Keratinocyte (primary cell): ENCODE measurements around the gene TTLL8. TPM values are rescaled to one million over a fixed set of nuclear protein-coding genes. Genes with fewer than 3 reads are reported as not detected.

Experiments
- DNase-seq: peaks from one replicate; pipeline ENCODE4 v3.0.0-alpha.2; 2011; ENCODE audit warnings: low read depth, missing footprints, low spot score
- FAIRE-seq: peaks from 2 replicates; lab custom pipeline; 2011; peaks lifted over from hg19 to GRCh38; lab: Jason Lieb, UNC
- H2AFZ ChIP-seq: 2 replicates; pipeline ENCODE4 v1.6.0; 2012; ENCODE audit warnings: low read length, control low read depth, inconsistent platforms; ENCODE audit not compliant: control insufficient read depth
- H3K27ac ChIP-seq: 2 replicates; pipeline ENCODE4 v1.5.1; 2011; ENCODE audit warnings: low read length; ENCODE audit not compliant: control insufficient read depth, insufficient read depth
- H3K27me3 ChIP-seq: 3 replicates; pipeline ENCODE4 v1.6.0; 2011; ENCODE audit warnings: low read length; ENCODE audit not compliant: control insufficient read depth, insufficient read depth; ENCODE audit errors: extremely low read depth
- H3K36me3 ChIP-seq, 2 experiments: 2 replicates in 1 of 2; 3 replicates in 1 of 2; pipeline ENCODE4 v1.5.1; 2011; ENCODE audit warnings: low read length in 2 of 2, mild to moderate bottlenecking in 1 of 2; ENCODE audit not compliant: control insufficient read depth in 2 of 2, insufficient read depth in 2 of 2; ENCODE audit errors: extremely low read depth in 1 of 2
- H3K4me1 ChIP-seq: 3 replicates; pipeline ENCODE4 v1.5.1; 2011; ENCODE audit warnings: low read length; ENCODE audit not compliant: control insufficient read depth, insufficient read depth; ENCODE audit errors: extremely low read depth
- H3K4me2 ChIP-seq: 3 replicates; pipeline ENCODE4 v1.6.0; 2011; ENCODE audit warnings: low read depth, low read length; ENCODE audit not compliant: control insufficient read depth, insufficient read depth; ENCODE audit errors: extremely low read depth
- H3K4me3 ChIP-seq, 3 experiments: fragments of 200-600 bp in 1 of 3; sonication (generic) in 1 of 3; 2 replicates in 2 of 3; 3 replicates in 1 of 3; pipeline ENCODE4 v1.5.1; 2011 to 2016; ENCODE audit warnings: low read length in 3 of 3, mild to moderate bottlenecking in 3 of 3, control low read depth in 2 of 3, inconsistent platforms in 1 of 3, low read depth in 1 of 3, mixed read lengths in 1 of 3, mixed run types in 1 of 3, moderate library complexity in 1 of 3; ENCODE audit not compliant: control insufficient read depth in 2 of 3, insufficient read depth in 2 of 3; ENCODE audit errors: extremely low read depth in 1 of 3
- H3K79me2 ChIP-seq: 2 replicates; pipeline ENCODE4 v1.6.0; 2012; ENCODE audit warnings: low read length; ENCODE audit not compliant: control insufficient read depth, insufficient read depth
- H3K9ac ChIP-seq: 3 replicates; pipeline ENCODE4 v1.6.0; 2011; ENCODE audit warnings: low read length; ENCODE audit not compliant: control insufficient read depth, insufficient read depth; ENCODE audit errors: extremely low read depth
- H3K9me1 ChIP-seq: 3 replicates; pipeline ENCODE4 v1.6.0; 2011; ENCODE audit warnings: low read length; ENCODE audit not compliant: control insufficient read depth, insufficient read depth; ENCODE audit errors: extremely low read depth
- H3K9me3 ChIP-seq: 2 replicates; pipeline ENCODE4 v1.5.1; 2012; ENCODE audit warnings: low read depth, low read length; ENCODE audit not compliant: control insufficient read depth
- H4K20me1 ChIP-seq: 3 replicates; pipeline ENCODE4 v1.6.0; 2011; ENCODE audit warnings: low read length; ENCODE audit not compliant: control insufficient read depth, insufficient read depth; ENCODE audit errors: extremely low read depth
- EZH2 ChIP-seq: IDR thresholded peaks from one replicate; pipeline ENCODE4 v1.6.1; 2012; ENCODE audit warnings: inconsistent platforms, mild to moderate bottlenecking, low read length, moderate library complexity
- dilution Hi-C: fragments of 300-500 bp; cut with MboI; formaldehyde crosslinking; loops from one replicate; pipeline ENCODE4 v1.7.0; 2020; ENCODE audit warnings: low sequenced_read_pairs; ENCODE audit not compliant: extremely low pct_ligation_motif_present
- polyA plus RNA-seq, 5 experiments: library from polyadenylated mRNA; depleted of rRNA in 3 of 5; stranded (reverse) in 3 of 5; stranded (forward) in 1 of 5; unstranded in 1 of 5; fragments of >200 nt; gene quantifications; 1 replicate in 1 of 5; 2 replicates in 3 of 5; 3 replicates in 1 of 5; pipeline versions ENCODE4 v1.2.1 to v1.2.3, GENCODE V29; 2011 to 2012; ENCODE audit warnings: missing spikeins in 2 of 5, low read depth in 1 of 5, low replicate concordance in 1 of 5
- TF ChIP-seq, protein P1 (sequence below), 3 experiments: IDR thresholded peaks in 1 of 3; conservative IDR thresholded peaks in 1 of 3; optimal IDR thresholded peaks in 1 of 3; 2 replicates in 2 of 3; 3 replicates in 1 of 3; pipeline versions ENCODE3 to v1.5.1; 2011; ENCODE audit warnings: low read length in 3 of 3, mild to moderate bottlenecking in 3 of 3, moderate library complexity in 2 of 3, control low read depth in 1 of 3, inconsistent platforms in 1 of 3; ENCODE audit not compliant: insufficient read depth in 2 of 3; ENCODE audit errors: extremely low read depth in 1 of 3

Gene TTLL8
- polyA plus RNA-seq, 1 donor (not counting 4 experiments of a cell fraction or from before 2014, with no cell fraction given), result not detected

- Histone ChIP-seq H3K27me3 (peaks cover 4% of the 10 kb centered on the region), H2AFZ (no peak overlapping the region), H3K9me3 (peaks cover 2% of the 10 kb centered on the region), H3K27ac (no peak overlapping the region), H4K20me1 (no peaks in the 10 kb centered on the region), H3K79me2 (no peaks in the 10 kb centered on the region), H3K36me3 (no peaks in the 10 kb centered on the region), H3K9ac (no peak overlapping the region), H3K4me1 (peaks cover 15% of the 10 kb centered on the region), H3K9me1 (no peaks in the 10 kb centered on the region), H3K4me2 (no peak overlapping the region), H3K4me3 (no peak overlapping the region)
- DNase-seq (no peak), FAIRE-seq (no peak)
- TF ChIP-seq EZH2, result no peak
- TF ChIP-seq, protein P1, sequence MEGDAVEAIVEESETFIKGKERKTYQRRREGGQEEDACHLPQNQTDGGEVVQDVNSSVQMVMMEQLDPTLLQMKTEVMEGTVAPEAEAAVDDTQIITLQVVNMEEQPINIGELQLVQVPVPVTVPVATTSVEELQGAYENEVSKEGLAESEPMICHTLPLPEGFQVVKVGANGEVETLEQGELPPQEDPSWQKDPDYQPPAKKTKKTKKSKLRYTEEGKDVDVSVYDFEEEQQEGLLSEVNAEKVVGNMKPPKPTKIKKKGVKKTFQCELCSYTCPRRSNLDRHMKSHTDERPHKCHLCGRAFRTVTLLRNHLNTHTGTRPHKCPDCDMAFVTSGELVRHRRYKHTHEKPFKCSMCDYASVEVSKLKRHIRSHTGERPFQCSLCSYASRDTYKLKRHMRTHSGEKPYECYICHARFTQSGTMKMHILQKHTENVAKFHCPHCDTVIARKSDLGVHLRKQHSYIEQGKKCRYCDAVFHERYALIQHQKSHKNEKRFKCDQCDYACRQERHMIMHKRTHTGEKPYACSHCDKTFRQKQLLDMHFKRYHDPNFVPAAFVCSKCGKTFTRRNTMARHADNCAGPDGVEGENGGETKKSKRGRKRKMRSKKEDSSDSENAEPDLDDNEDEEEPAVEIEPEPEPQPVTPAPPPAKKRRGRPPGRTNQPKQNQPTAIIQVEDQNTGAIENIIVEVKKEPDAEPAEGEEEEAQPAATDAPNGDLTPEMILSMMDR (optimal IDR thresholded peaks at IDR 0.05 in 1 of 3, IDR thresholded peaks at IDR 0.05 in 1 of 3, conservative IDR thresholded peaks at IDR 0.05 in 1 of 3; ENCODE audit: extremely low read depth in 1 of 3, insufficient read depth in 2 of 3, low read length in 3 of 3), result peak in 2 of 3 experiments; percentile 13 to 60
- dilution Hi-C loops, result no loop called here
Observed at GRCh38 chr22:50102946-50103345, 44.8 kb upstream of the TTLL8 start.

GRCh38 chr22:50101870-50102565 is 43.9 kb upstream of the TTLL8 start:
- no peak overlapping the region for H3K4me2 ChIP-seq
- FAIRE-seq, result no peak
- dilution Hi-C loops, result no loop called here
- no peaks in the 10 kb centered on the region for H3K9me1 ChIP-seq
- no peak overlapping the region for H3K9ac ChIP-seq
- H3K27ac ChIP-seq, result no peak overlapping the region
- H4K20me1 ChIP-seq, result no peaks in the 10 kb centered on the region
- no peaks in the 10 kb centered on the region for H3K79me2 ChIP-seq
- H3K27me3 ChIP-seq, result peaks cover 4% of the 10 kb centered on the region
- TF ChIP-seq EZH2, result no peak
- TF ChIP-seq, protein P1 (optimal IDR thresholded peaks at IDR 0.05 in 1 of 3, IDR thresholded peaks at IDR 0.05 in 1 of 3, conservative IDR thresholded peaks at IDR 0.05 in 1 of 3; ENCODE audit: extremely low read depth in 1 of 3, insufficient read depth in 2 of 3, low read length in 3 of 3), result no peak
- H3K36me3 ChIP-seq, result no peaks in the 10 kb centered on the region
- H3K4me1 ChIP-seq, result peaks cover 15% of the 10 kb centered on the region
- peaks cover 2% of the 10 kb centered on the region for H3K9me3 ChIP-seq
- no peak overlapping the region for H2AFZ ChIP-seq
- H3K4me3 ChIP-seq, result no peak overlapping the region
- DNase-seq, result no peak
